Measurements from ENCODE around the gene RSRC1. TPM values are rescaled to one million over a fixed set of nuclear protein-coding genes. Genes with fewer than 3 reads are reported as not detected.
"Not testable (repeated sequence)": the region's sequence is repeated elsewhere in the genome, so short reads cannot be mapped to it uniquely, and the experiment has no call there.

RSRC1 gene
- total RNA-seq, 1 experiment from 2014 or later: 49.4 TPM

GRCh38 chr3:158493931-158494330 lies 384.0 kb downstream of the RSRC1 start:
- DNase-seq (ENCODE audit: low read depth, low spot score): no peak
- no TSS peak for BruUV-seq (replicated peaks)
- Histone ChIP-seq H3K4me1 (ENCODE audit: control insufficient read depth, insufficient read depth, low read length) (no peaks in the 10 kb centered on the region), H3K27me3 (ENCODE audit: control insufficient read depth, insufficient read depth, low read length) (no peaks in the 10 kb centered on the region), H3K36me3 (ENCODE audit: control insufficient read depth, insufficient read depth, low read length) (no peaks in the 10 kb centered on the region), H3K27ac (ENCODE audit: low read length) (no peak overlapping the region), H3K4me3 (ENCODE audit: low read depth in 2 of 2, low read length in 2 of 2) (no peak overlapping the region), H3K9me3 (ENCODE audit: control insufficient read depth, insufficient read depth, low read depth, low read length) (no peaks in the 10 kb centered on the region)
- no peak for ATAC-seq
- TF ChIP-seq CTCF (IDR thresholded peaks at IDR 0.05): no peak
- TF ChIP-seq SIN3A (IDR thresholded peaks at IDR 0.05; ENCODE audit: borderline replicate concordance, insufficient read depth, low read depth, low read length): no peak
- TF ChIP-seq TCF7L2 (IDR thresholded peaks at IDR 0.05; ENCODE audit: low read depth, low read length): no peak
- TF ChIP-seq POLR2AphosphoS5 (IDR thresholded peaks at IDR 0.05; ENCODE audit: low read depth, low read length): no peak
- TF ChIP-seq REST (IDR thresholded peaks at IDR 0.05; ENCODE audit: insufficient read depth in 1 of 2, low read depth in 2 of 2, low read length in 1 of 2): no peak
- in situ Hi-C loops (cut with HindIII; ENCODE audit: low pct_unique_long_range_greater_than_20kb, low sequenced_read_pairs): no loop called here
- CTCF ChIA-PET: no interaction called here
- intact Hi-C loops (cut with micrococcal nuclease; ENCODE audit: unreplicated experiment): no loop called here
- POLR2A ChIA-PET: interaction anchor here (0.7 kb wide), 1 partner anchor 10 kb away, joined by 3 read pairs; no protein-coding TSS in a partner anchor

- Histone ChIP-seq H3K4me3 (ENCODE audit: low read depth in 2 of 2, low read length in 2 of 2) (no peak overlapping the region), H3K4me1 (ENCODE audit: control insufficient read depth, insufficient read depth, low read length) (no peaks in the 10 kb centered on the region), H3K9me3 (ENCODE audit: control insufficient read depth, insufficient read depth, low read depth, low read length) (no peaks in the 10 kb centered on the region), H3K36me3 (ENCODE audit: control insufficient read depth, insufficient read depth, low read length) (no peaks in the 10 kb centered on the region), H3K27me3 (ENCODE audit: control insufficient read depth, insufficient read depth, low read length) (no peaks in the 10 kb centered on the region), H3K27ac (ENCODE audit: low read length) (no peak overlapping the region)
- ChIA-PET POLR2A (interaction anchor here (0.7 kb wide), 1 partner anchor 9 kb away, joined by 3 read pairs; no protein-coding TSS in a partner anchor), CTCF (no interaction called here)
- in situ Hi-C loops (cut with HindIII; ENCODE audit: low pct_unique_long_range_greater_than_20kb, low sequenced_read_pairs): no loop called here
- ATAC-seq: no peak
- no TSS peak for BruUV-seq (replicated peaks)
- no peak for TF ChIP-seq CTCF (IDR thresholded peaks at IDR 0.05)
- no peak for TF ChIP-seq POLR2AphosphoS5 (IDR thresholded peaks at IDR 0.05; ENCODE audit: low read depth, low read length)
- TF ChIP-seq SIN3A (IDR thresholded peaks at IDR 0.05; ENCODE audit: borderline replicate concordance, insufficient read depth, low read depth, low read length): no peak
- no peak for TF ChIP-seq REST (IDR thresholded peaks at IDR 0.05; ENCODE audit: insufficient read depth in 1 of 2, low read depth in 2 of 2, low read length in 1 of 2)
- intact Hi-C loops (cut with micrococcal nuclease; ENCODE audit: unreplicated experiment): no loop called here
- DNase-seq (ENCODE audit: low read depth, low spot score): no peak
Observed at GRCh38 chr3:158494673-158495072, 384.8 kb downstream of the RSRC1 start.

- CTCF ChIA-PET: not testable (repeated sequence)
Observed at GRCh38 chr3:158495398-158495902, 385.6 kb downstream of the RSRC1 start.

More at GRCh38 chr3:158495398-158495902, 385.6 kb downstream of the RSRC1 start:
- H3K27ac ChIP-seq (ENCODE audit: low read length); H3K4me3 ChIP-seq (ENCODE audit: low read depth in 2 of 2, low read length in 2 of 2); H3K9me3 ChIP-seq (ENCODE audit: control insufficient read depth, insufficient read depth, low read depth, low read length); DNase-seq (ENCODE audit: low read depth, low spot score); intact Hi-C loops (cut with micrococcal nuclease; ENCODE audit: unreplicated experiment); BruUV-seq (replicated peaks); POLR2A ChIA-PET; in situ Hi-C loops (cut with HindIII; ENCODE audit: low pct_unique_long_range_greater_than_20kb, low sequenced_read_pairs); H3K4me1 ChIP-seq (ENCODE audit: control insufficient read depth, insufficient read depth, low read length); ATAC-seq; H3K27me3 ChIP-seq (ENCODE audit: control insufficient read depth, insufficient read depth, low read length); H3K36me3 ChIP-seq (ENCODE audit: control insufficient read depth, insufficient read depth, low read length): not testable (repeated sequence)
